Muscle of back (tissue), 11 donors: Measurements from ENCODE around the gene LRBA. TPM values are rescaled to one million over a fixed set of nuclear protein-coding genes. Genes with fewer than 3 reads are reported as not detected.
A peak's percentile ranks its signal among the peaks of the same experiment; 100 is the strongest.

Experiments used
- DNase-seq, 3 donors: peaks; one replicate each; pipeline versions ENCODE4 v3.0.0 to v3.0.0-alpha.2; 2013
- polyA plus RNA-seq, 10 donors: library from polyadenylated mRNA; unstranded; fragments of 120-200 nt; gene quantifications; one replicate each; pipeline ENCODE4 v1.2.1, GENCODE V29; 2013; ENCODE audit not compliant: insufficient read length in 10 of 10

Gene LRBA
- polyA plus RNA-seq, 10 donors = 20.1 to 31.2 (median 24.3) TPM

DNA sequence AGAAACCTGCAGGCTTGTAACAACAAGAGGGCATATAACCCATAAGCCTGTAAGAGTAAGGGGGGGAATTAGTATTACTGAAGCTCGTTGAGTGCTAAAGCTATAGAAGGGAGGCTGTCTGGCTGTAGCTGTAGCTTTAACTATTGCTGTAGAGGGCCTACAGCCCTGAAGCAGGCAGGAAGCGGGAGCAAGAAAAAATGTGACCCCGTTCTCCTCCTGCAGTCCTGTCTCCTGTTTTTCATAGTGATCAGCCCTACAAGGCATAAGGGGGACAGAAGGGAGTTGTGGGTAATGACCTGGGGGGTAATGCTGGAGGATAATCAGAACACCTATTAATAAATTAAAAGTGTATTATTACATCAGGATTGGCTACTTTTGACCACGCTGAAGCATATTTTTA is 640.1 kb downstream of the LRBA start:
- DNase-seq = no peak

DNA sequence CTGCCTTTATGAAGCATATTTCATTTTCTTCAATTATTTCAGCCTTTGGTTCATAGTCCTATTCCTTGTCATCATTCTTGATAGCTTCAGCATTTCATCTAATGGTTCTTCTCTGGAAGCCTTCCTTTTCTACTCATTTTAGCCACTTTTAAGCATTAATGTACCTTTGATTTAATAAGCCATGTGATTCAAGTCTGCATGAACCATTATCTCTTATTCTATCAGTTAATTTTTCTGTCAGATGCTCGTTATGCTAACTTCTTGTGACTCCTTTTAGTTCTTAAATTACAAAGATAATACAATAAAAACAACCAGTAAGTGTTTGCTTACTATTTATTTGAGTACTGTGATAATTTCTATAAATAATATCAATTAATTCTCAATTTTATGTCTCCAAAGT is 643.2 kb downstream of the LRBA start:
- DNase-seq = no peak

DNA sequence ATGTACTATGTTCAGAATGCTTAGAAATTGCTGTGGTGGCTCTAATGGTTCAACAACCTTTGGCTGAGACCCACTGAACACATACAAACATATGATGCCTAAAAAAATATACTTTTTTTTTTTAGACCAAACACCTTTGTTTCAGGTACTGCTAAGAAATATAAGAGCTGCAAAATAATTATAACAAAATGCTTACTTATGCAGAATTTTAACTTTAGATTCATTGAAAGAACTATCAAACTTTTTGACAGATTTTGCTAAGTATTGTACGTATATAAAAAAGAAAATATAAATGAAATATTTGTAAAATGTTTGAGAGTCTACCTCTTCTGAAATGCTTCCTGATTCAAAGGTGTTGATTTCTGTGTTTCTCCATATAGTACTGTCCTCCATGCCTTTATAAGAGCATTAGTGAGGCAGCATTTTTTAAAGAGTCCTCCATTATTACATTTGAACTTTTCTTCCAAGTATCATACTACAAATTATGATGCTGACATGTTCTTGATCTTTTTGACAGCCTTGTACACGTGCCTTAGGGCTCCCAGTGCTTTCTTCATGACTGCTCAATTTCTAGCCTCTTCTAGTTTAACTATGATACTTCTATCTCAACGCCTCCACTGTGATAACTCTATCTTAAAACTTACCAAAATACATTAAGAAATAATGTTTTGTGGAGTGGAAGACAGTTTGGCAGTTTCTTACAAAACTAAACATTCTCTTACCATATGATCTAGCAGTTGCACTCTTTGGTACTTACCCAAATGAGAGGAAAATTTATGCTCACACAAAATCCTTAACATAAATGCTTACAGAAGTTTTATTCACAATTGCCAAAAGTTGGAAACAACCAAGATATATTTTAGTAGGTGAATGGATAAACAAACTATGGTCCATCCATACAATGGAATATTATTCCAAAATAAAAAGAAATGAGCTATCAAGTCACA is 645.4 kb downstream of the LRBA start:
- no peak for DNase-seq

DNA sequence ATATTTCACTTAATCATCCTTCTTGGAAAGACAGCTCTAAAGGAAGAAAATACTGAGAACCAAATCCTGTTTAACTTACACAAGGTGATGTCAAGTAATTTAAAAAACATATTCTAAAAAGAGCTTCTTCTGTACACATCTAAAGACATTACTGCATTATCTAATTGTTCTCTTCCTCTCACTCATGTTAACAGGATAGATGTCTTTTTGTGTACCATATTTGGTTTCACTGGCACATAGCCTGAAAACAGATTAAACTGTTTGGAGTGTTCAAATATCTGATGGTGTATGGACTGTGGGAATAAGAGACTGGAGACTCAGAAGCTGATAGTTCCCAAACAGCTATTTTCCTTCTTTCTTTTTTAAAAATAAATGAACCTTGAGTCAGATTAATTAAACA is 646.4 kb downstream of the LRBA start:
- DNase-seq = peak; percentile 11 to 29 (median 20)

DNA sequence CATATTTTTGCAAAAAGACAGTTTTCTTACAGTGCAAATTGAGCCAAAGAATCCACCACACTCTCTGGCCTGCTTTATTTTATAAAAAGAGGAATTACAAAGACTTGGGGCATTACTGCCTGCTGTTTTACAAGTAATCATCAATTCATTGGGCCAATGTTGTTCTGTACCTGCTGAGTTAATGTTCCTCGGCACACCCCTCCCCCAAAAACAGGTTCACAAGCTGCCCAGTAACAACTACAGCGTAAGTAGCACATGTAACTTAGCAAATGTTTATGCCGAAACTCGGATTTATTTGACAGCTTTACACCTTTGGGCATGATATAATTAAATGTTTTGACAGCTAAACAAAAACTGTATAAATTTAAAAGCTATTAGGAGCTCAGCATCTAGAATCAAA is 647.8 kb downstream of the LRBA start:
- no peak for DNase-seq

DNA sequence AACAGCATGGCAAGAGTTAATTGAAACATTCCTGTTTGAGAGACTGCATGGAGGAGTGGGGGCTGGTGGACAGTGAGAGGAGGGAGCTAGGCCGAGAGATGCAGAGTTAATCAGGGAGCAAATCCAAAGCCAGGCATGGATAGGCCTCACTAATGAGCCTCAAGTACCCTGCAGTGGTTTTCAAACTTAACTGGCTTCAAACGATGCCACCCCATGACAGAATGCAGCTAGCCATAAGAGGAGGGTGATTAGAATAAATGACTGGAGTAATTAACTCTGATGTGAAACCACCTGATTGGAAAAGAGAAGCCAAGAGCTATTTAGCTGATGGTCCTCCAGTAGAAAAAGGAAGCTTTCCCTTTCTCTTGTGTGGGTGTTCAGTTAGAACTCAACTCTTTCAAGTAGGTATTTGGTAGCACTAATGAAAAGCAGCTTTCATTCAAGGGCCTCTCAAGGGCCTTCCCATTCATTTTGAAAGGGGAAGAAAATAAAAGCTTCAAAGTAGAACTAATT is 648.5 kb downstream of the LRBA start:
- DNase-seq = no peak

DNA sequence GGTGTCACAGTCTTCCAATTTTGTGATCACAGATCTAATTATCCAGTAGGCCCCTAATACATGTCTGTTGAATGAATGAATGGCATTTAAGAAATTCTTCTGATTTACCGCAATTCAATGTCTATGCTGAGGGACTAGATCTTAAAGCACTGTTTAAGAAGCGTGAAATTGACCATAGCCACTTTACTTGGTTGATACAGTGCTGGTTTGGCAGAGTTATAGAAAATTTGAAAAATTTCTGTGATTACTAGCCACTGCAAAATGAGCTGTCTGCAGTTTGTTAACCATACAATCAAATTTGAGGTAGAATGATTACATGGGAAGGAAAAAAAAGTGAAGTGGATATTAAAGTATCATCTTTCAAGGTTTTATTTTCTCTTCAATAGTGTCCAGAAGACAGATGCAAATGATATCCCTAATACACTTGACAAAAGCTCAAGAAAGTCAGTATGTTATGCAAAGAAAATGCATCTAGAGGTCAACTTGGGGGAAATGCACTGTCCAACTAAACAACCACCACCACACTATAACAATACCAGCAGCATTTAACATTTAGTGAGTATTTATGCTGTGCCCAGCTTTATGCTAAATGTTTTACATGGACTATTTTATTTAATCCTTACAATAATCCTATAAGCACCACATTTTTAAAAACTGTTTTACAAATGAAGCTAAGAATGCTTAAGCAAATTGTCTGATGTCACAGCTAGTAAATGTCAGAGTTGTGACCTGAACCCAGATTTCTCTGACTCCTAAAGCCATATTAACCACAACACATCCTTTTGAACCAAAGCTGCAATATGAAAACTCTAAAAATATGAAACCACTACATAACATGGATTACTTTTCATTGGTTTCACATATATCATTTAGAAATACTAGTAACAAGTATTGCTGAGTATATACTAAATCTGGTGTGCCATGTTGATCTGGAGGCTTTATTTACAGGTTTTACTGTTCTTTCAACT is 651.1 kb downstream of the LRBA start:
- DNase-seq = no peak

DNA sequence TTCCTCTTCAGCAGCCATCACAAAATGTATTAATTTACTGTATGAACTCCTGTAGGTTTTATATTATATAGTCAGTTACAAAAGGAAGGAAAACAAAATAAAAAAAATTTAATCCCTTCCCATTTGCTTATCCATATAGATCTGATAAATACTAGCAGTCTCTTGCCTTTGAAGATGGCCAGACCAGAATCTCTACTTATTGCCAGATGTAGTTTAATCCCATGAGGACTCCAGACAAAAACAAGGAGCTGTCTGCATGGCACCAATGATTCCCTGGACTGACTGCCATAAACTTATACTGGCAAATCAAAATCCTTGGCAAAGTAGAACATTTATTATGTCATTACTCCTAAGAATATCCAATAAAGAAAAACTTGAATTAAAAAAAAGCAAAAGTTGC is 656.4 kb downstream of the LRBA start:
- DNase-seq = no peak

DNA sequence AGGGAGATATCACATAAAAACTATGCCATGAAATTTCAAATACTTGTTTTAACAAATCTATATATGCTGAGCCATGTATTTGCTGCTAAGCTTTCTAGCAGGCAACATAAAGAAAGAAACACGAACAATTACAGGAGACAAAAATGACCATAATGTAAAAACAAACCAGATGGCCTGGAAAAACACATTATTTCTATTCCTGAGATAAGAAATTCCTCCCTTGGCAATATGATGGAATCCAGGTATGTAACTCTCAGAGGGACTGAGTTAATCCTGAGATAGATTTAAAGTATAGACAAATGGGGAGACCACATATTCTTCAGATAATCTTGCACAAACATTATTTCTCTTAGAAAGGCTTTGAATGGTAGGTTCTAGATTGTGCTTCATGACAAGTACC is 657.3 kb downstream of the LRBA start:
- DNase-seq = no peak

DNA sequence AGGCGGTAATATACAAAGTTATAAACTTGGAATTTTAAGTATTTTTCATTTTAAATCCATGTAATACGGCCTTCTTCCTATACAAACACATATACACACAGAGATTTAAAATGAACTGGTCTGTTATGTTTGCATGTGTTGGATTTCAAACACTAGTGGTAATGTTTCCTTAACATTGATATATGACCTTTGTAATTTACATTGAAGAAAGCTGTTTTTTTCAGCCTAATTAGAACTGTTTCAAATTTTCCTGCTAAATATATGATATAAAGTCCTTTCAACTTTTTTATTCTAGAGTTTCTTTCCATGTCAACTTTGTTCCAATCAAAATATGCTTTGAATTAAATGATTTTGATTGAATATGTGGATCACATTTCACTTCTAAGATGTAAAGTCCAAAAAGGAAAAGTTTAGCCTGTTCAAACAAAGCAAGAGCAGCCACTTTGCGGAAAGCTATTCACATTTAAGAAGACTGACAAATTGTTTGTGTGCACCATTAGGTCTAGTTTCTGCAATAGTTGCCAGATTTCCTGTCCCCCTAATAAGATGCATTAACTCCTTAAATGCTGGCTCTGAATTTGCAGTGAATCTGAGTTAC is 659.1 kb downstream of the LRBA start:
- DNase-seq = no peak

DNA sequence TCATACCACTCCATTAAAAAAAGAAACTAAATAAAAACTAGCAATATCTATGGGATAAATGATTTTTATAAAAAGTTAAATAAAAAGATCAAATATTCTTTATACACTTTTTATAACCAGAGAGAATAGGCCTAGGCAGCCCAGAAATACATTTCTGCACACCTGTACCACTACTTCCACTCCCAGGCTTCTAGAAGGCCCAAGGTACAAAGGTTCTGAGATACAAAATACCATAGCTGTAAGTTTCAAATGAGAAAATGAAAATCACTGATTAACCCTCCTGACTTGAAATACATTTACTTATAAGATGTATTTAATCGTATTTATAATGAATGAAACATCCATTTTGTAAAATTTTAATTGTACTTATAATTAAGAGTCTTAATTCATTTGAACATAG is 659.7 kb downstream of the LRBA start:
- DNase-seq = no peak

DNA sequence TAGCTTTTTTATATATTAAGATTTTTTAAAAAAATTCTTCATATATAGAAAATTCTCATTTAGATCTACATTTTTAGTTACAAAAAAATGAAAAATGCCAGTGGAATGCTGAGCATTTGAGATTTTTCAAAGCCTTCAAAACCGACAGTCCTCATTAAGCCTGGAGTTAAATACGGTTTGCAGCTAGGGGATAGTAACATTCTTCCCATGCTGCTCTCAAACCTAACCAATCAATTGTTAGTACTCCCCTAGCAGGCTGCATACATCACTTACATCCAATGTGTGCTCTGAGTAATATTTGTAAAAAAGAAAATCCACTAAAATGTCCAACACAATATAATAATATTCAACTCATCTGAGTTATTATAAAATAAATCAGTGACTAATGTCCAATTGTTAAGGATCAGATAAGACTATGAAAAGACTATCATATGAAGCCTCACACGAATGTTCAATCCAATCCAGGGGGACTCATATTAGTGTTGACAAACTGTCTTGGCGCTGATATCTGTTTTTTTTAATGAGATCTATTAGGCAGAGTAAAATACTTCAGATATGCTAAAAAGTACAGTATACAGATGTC is 660.8 kb downstream of the LRBA start:
- no peak for DNase-seq

DNA sequence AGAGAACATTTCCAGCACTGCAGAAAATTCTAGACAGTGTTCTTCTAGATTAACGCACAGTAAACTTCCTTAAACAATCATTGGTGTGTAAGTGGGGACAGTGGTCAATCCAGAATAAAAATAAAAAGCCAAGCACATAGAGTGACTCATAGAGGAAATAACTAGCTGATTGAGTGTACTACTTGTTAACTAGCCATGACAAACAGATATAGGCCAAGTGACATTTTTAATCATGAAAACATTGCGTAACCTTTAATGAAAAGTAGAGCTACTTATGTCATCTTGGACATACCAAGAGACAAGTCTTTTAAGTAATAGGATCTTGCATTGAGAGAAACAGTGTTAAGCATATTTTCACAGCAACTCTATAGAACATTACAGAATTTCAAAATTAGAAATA is 667.0 kb downstream of the LRBA start:
- peak in 1 of 3 donors; percentile 23 for DNase-seq

DNA sequence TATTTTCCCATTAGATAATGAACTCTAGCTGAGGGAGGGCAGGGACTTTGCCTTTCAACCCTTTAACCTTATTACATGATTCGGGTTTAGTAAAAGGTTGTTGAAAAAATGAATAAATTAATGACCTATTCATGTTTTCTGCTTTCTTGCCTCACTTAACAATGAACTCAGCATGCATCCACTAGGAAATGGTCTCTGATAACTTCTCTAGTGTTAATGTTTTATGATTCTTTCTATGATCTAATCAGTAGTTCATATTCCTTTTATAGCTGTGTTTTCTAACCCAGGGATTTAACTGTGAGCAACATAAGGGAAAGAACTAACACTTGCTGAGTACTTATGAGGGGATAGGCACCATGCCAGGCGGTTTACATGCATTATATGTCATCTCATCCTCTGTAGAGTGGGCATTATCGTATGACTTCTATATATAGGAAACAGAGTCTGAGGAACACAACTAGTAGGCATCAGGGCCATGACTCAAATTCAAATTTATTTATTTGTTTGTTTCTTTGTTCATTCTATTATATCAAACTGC is 669.8 kb downstream of the LRBA start:
- DNase-seq = no peak

DNA sequence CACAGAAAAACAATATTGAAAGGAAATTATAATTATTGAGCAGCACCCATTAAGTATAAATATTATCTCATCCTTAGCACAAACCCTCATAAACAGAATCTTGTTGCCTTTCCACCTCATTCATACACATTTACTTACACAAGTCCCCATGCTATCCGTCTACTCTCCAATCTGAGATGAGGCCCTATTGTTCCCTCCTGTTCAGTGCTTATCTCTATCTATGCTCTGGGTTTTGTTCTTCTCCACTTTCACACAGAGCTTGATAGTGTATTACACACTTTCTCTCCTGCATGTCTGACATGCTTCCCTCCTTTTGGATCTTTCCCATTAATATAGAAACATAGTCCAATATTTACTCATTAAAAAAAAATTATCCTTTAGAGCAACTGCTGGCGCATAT is 671.3 kb downstream of the LRBA start:
- DNase-seq = no peak

DNA sequence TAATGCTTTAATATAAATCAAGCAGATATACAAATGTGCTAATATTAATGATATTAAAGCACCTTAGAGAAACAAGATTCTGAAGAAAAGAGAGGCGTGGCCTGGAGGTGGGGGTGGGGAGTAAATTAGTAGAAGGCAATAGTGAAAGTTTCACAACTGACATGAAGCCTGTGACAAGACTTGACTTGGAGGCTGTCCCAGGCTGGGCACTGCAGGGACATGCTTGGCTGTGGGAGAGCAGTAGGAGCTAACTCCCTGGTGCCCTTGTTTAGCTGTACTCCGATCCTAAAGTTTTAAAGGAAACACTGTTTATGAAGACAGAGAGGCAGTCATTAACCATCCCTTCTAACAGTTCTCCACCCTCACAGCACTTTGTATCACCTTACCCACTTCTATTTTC is 672.1 kb downstream of the LRBA start:
- no peak for DNase-seq

DNA sequence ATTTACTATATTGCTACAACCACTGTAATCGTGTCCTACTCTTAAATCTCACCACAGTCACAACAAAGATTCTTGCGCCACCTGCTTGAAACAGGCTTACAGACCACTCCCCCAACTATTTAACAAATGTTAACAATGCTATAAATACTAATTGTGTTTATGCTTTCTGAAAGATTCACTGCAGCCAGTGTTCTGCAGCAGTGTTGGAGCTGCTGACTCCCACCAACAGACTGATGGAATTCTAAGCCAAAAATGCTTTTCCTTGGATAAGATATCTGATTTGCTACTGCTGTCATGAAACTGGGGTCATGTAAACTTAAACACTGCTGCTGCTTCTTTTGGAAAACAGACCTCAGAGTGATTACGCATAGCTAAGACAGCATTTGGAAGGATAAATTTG is 677.4 kb downstream of the LRBA start:
- peak; percentile 19 to 46 (median 36) for DNase-seq

DNA sequence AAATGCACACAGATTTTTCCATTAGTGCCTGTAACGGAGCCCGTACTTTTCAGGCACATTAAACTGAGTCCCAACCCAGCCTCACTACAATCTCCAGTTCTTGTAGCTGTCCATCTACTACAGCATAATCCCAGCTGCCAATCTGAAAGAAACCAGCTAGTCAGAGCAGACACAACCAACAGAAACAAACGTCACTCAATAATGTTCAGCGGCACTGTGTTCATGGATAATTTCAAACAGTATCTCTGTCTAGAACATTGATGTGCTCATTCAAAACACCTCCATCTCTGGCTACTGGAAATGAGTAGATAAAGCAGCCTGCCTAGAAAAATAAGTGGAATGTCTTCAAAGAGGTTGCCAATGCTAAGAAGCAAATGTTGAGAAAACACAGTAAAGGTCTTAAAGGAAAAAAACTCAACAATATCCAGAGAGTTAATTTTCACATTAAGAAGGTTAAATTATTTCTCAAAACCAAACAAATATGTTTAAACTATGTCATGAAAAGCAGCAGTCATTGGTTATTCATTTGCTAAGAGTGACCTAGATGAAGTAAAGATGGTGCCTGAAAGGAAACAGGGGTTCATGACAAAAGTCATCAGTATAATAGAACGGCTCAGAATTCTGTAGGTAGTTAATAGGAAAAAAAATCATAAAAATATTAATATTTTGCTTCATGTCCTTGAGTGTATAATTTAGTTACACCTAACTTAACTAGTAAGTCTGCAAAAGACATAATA is 678.2 kb downstream of the LRBA start:
- DNase-seq = no peak

DNA sequence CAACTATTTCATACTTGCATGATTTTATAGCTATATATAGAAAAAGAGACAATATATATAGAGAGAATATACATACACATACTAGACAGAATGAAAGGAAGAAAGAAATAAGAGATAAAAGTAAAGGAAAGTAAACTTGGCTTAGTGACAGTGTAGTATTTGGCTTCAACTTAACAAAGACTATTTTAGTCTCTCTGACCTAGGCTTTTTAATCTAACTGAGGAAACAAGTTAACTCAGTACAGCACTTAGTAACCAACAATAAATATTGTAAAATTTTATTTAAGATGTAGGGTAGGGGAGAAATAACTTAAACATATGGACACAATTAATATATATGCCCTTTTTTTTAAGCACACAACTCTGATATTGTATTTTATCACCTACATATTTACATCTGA is 682.1 kb downstream of the LRBA start:
- no peak for DNase-seq

DNA sequence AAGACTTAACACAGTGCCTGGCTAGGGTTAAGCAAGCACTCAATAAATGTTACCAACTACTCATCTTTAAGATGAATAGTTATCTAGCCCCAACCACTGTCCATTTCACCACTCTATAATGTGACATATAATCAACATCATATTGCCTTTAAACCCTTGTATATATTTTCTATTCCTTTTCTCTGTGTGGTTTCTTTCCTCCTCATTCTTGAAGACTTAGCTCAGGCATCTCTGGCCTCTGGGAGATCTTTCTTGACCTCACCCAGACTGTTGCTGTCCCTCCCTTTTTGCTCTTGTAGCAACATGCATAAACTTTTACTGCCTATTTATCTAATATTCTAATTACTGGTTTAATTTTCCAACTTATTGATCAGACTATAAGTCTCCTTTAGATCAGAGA is 683.0 kb downstream of the LRBA start:
- DNase-seq = no peak

DNA sequence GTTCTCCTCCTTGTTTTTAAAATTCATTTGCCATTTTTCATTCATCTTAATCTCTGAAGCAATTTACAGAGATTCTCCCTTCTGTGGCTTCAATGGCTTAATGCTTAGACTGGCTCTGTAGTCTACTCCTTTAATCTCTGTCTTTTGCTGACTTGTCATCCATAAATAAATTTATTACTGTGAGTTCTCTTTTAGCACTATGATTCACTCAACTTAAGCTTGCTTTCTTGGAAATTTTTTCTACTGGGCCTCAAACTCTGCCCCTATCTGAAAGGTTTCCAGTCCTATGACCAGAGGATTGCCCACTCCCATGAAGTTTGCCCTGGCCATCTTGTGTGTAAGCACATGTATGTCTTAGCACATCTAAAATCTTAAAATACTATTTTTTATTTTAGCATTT is 685.7 kb downstream of the LRBA start:
- no peak for DNase-seq
